ENCODE results near the gene ECSIT.
"Not testable (repeated sequence)": the region's sequence is repeated elsewhere in the genome, so short reads cannot be mapped to it uniquely, and the experiment has no call there.

ECSIT gene

GRCh38 chr19:11528551-11529341, at the start of gene ECSIT:
ECSIT (minus strand) TSS chr19:11529134; CDS start chr19:11519170, 9,964 bp downstream.
- DNase-seq, result peak; percentile 93 to 94

- DNase-seq, result no peak
These were observed 48.7 kb upstream of the ECSIT start, which contains the start of gene ACP5 for GRCh38 chr19:11577451-11578257. ACP5 (minus strand) TSS chr19:11577645; CDS start chr19:11577317, 328 bp downstream.

GRCh38 chr19:11576227-11576626, 47.3 kb upstream of the ECSIT start:
- DNase-seq, result no peak

- DNase-seq, result no peak
These were observed 45.8 kb upstream of the ECSIT start for GRCh38 chr19:11574689-11575088.

- DNase-seq, result not testable (repeated sequence)
These were observed 44.8 kb upstream of the ECSIT start for GRCh38 chr19:11573763-11574162.

GRCh38 chr19:11573354-11573753, 44.4 kb upstream of the ECSIT start:
- not testable (repeated sequence) for DNase-seq

GRCh38 chr19:11570039-11570462, 41.1 kb upstream of the ECSIT start:
- no peak for DNase-seq

GRCh38 chr19:11566164-11566563, 37.2 kb upstream of the ECSIT start:
- DNase-seq, result no peak

- not testable (repeated sequence) for DNase-seq
These were observed 36.7 kb upstream of the ECSIT start for GRCh38 chr19:11565649-11565980.

GRCh38 chr19:11564082-11564807, 35.3 kb upstream of the ECSIT start:
- not testable (repeated sequence) for DNase-seq

GRCh38 chr19:11563532-11563931, 34.6 kb upstream of the ECSIT start:
- DNase-seq, result no peak

GRCh38 chr19:11560404-11561051, 31.6 kb upstream of the ECSIT start:
- peak; percentile 39 to 62 for DNase-seq

GRCh38 chr19:11558881-11559828, 30.2 kb upstream of the ECSIT start, which contains the start of gene ELOF1:
ELOF1 (minus strand) TSS chr19:11559230; CDS start chr19:11554347, 4,883 bp downstream.
- peak; percentile 97 to 98 for DNase-seq

- no peak for DNase-seq
These were observed 27.9 kb upstream of the ECSIT start for GRCh38 chr19:11556634-11557420.

GRCh38 chr19:11555246-11555645, 26.3 kb upstream of the ECSIT start:
- DNase-seq, result no peak

- no peak for DNase-seq
These were observed 25.2 kb upstream of the ECSIT start for GRCh38 chr19:11554160-11554559.

- DNase-seq, result no peak
These were observed 23.9 kb upstream of the ECSIT start for GRCh38 chr19:11552666-11553372.

GRCh38 chr19:11551603-11552235, 22.8 kb upstream of the ECSIT start:
- DNase-seq, result peak in 1 of 2 donors; percentile 29

GRCh38 chr19:11550265-11550664, 21.3 kb upstream of the ECSIT start:
- DNase-seq, result no peak
